Astrocyte of the cerebellum (primary cell): ENCODE data around the gene RUVBL1.
A peak's percentile ranks its signal among the peaks of the same experiment; 100 is the strongest.

Experiments
- DNase-seq: peaks from one replicate; pipeline ENCODE4 v3.0.0-alpha.2; 2011; ENCODE audit warnings: low read depth
- H3K4me3 ChIP-seq: 2 replicates; pipeline ENCODE4 v1.5.1; 2011; ENCODE audit warnings: mild to moderate bottlenecking, low read depth, low read length, moderate library complexity
- CTCF ChIP-seq: IDR thresholded peaks from 2 replicates; pipeline ENCODE4 v1.5.1; 2012; ENCODE audit warnings: low read length, low read depth, moderate library complexity, mild to moderate bottlenecking; ENCODE audit errors: missing control alignments
- in situ Hi-C: cut with HindIII; loops from 2 replicates; pipeline ENCODE4 v1.10.0; 2017; ENCODE audit warnings: low sequenced_read_pairs

Gene RUVBL1

GRCh38 chr3:128123538-128124368 lies at the start of gene RUVBL1:
RUVBL1 (minus strand) TSS chr3:128123812; CDS start chr3:128123724, 88 bp downstream.
- H3K4me3 ChIP-seq: peak within 1 kb of the TSS; percentile 65
- peak; percentile 93 for DNase-seq
- no peak for TF ChIP-seq CTCF
- in situ Hi-C loops: no loop called here

- no peak for TF ChIP-seq CTCF
- H3K4me3 ChIP-seq: no peak overlapping the region
- no peak for DNase-seq
- in situ Hi-C loops: loop anchor here (5.0 to 25.0 kb wide), 3 partner anchors 232 to 414 kb away; no protein-coding TSS in a partner anchor
These were observed 49.6 kb upstream of the RUVBL1 start for GRCh38 chr3:128173200-128173599.

GRCh38 chr3:128170866-128171516 lies 47.4 kb upstream of the RUVBL1 start:
- DNase-seq: peak; percentile 69
- in situ Hi-C loops: loop anchor here (5.0 to 25.0 kb wide), 3 partner anchors 234 to 416 kb away; no protein-coding TSS in a partner anchor
- TF ChIP-seq CTCF: peak; percentile 98
- no peak overlapping the region for H3K4me3 ChIP-seq

GRCh38 chr3:128168836-128169235 lies 45.2 kb upstream of the RUVBL1 start:
- H3K4me3 ChIP-seq: no peak overlapping the region
- no peak for DNase-seq
- in situ Hi-C loops: loop anchor here (25.0 kb wide), 1 partner anchor 418 kb away; no protein-coding TSS in a partner anchor
- TF ChIP-seq CTCF: no peak

GRCh38 chr3:128167973-128168674 lies 44.5 kb upstream of the RUVBL1 start:
- in situ Hi-C loops: loop anchor here (25.0 kb wide), 1 partner anchor 419 kb away; no protein-coding TSS in a partner anchor
- no peak for DNase-seq
- H3K4me3 ChIP-seq: no peak overlapping the region
- no peak for TF ChIP-seq CTCF

GRCh38 chr3:128167646-128167972 lies 44.0 kb upstream of the RUVBL1 start:
- TF ChIP-seq CTCF: no peak
- no peak for DNase-seq
- H3K4me3 ChIP-seq: no peak overlapping the region
- in situ Hi-C loops: loop anchor here (25.0 kb wide), 1 partner anchor 420 kb away; no protein-coding TSS in a partner anchor
